ENCODE data around the gene USP25.

DNA sequence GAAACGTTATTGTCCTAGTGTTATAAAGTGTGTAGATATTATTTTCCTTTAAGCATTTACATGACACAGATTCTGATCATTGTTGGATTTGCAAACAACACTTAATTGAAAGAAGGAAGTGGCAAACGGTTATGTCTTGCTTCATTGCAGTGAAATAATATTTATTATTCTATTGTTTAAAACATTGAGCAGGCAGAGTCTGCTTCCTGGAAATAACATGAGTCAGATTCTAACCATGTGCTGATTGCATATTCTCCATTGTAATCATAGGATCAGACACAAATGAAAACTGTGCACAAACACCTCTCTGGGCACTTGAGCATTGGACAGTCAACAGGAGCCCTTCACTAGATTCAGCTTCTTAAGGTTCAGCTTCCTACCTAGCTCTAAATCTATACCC lies 46.8 kb upstream of the USP25 start:
- TF ChIP-seq, protein P1, sequence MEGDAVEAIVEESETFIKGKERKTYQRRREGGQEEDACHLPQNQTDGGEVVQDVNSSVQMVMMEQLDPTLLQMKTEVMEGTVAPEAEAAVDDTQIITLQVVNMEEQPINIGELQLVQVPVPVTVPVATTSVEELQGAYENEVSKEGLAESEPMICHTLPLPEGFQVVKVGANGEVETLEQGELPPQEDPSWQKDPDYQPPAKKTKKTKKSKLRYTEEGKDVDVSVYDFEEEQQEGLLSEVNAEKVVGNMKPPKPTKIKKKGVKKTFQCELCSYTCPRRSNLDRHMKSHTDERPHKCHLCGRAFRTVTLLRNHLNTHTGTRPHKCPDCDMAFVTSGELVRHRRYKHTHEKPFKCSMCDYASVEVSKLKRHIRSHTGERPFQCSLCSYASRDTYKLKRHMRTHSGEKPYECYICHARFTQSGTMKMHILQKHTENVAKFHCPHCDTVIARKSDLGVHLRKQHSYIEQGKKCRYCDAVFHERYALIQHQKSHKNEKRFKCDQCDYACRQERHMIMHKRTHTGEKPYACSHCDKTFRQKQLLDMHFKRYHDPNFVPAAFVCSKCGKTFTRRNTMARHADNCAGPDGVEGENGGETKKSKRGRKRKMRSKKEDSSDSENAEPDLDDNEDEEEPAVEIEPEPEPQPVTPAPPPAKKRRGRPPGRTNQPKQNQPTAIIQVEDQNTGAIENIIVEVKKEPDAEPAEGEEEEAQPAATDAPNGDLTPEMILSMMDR (IDR thresholded peaks at IDR 0.05; ENCODE audit: low read depth, low read length, poor library complexity, severe bottlenecking) = no peak
- no peak for TF ChIP-seq EZH2phosphoT487 (IDR thresholded peaks at IDR 0.05; ENCODE audit: borderline replicate concordance, low read length)

Data from DOHH2 (cell line).